ENCODE data around the gene PTPRE. TPM values are rescaled to one million over a fixed set of nuclear protein-coding genes. Genes with fewer than 3 reads are reported as not detected.
A peak's percentile ranks its signal among the peaks of the same experiment; 100 is the strongest.

PTPRE gene
- total RNA-seq, 1 donor from 2014 or later = 1.2 TPM

- Mint-ChIP-seq H3K4me3 (ENCODE audit: unreplicated experiment) (peak overlapping the region; percentile 88), H3K27me3 (ENCODE audit: unreplicated experiment) (no peaks in the 10 kb centered on the region), H3K36me3 (ENCODE audit: unreplicated experiment) (no peaks in the 10 kb centered on the region), H3K27ac (ENCODE audit: unreplicated experiment) (no peak overlapping the region), H3K4me1 (ENCODE audit: unreplicated experiment) (peaks cover 38% of the 10 kb centered on the region), H3K9me3 (ENCODE audit: unreplicated experiment) (no peaks in the 10 kb centered on the region)
- TF ChIP-seq, protein P1, sequence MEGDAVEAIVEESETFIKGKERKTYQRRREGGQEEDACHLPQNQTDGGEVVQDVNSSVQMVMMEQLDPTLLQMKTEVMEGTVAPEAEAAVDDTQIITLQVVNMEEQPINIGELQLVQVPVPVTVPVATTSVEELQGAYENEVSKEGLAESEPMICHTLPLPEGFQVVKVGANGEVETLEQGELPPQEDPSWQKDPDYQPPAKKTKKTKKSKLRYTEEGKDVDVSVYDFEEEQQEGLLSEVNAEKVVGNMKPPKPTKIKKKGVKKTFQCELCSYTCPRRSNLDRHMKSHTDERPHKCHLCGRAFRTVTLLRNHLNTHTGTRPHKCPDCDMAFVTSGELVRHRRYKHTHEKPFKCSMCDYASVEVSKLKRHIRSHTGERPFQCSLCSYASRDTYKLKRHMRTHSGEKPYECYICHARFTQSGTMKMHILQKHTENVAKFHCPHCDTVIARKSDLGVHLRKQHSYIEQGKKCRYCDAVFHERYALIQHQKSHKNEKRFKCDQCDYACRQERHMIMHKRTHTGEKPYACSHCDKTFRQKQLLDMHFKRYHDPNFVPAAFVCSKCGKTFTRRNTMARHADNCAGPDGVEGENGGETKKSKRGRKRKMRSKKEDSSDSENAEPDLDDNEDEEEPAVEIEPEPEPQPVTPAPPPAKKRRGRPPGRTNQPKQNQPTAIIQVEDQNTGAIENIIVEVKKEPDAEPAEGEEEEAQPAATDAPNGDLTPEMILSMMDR (IDR thresholded peaks at IDR 0.05) = no peak
- DNase-seq (ENCODE audit: extremely low spot score, unreplicated experiment) = no peak
Observed at GRCh38 chr10:128123846-128124245, 216.9 kb downstream of the PTPRE start.

- Mint-ChIP-seq H3K36me3 (ENCODE audit: unreplicated experiment) (no peaks in the 10 kb centered on the region), H3K27ac (ENCODE audit: unreplicated experiment) (peak overlapping the region; percentile 23), H3K27me3 (ENCODE audit: unreplicated experiment) (no peaks in the 10 kb centered on the region), H3K4me1 (ENCODE audit: unreplicated experiment) (peaks cover 38% of the 10 kb centered on the region), H3K9me3 (ENCODE audit: unreplicated experiment) (no peaks in the 10 kb centered on the region), H3K4me3 (ENCODE audit: unreplicated experiment) (peak overlapping the region; percentile 88)
- DNase-seq (ENCODE audit: extremely low spot score, unreplicated experiment) = no peak
- TF ChIP-seq, protein P1 (IDR thresholded peaks at IDR 0.05) = no peak
Observed at GRCh38 chr10:128124813-128125403, 218.0 kb downstream of the PTPRE start.

DNA sequence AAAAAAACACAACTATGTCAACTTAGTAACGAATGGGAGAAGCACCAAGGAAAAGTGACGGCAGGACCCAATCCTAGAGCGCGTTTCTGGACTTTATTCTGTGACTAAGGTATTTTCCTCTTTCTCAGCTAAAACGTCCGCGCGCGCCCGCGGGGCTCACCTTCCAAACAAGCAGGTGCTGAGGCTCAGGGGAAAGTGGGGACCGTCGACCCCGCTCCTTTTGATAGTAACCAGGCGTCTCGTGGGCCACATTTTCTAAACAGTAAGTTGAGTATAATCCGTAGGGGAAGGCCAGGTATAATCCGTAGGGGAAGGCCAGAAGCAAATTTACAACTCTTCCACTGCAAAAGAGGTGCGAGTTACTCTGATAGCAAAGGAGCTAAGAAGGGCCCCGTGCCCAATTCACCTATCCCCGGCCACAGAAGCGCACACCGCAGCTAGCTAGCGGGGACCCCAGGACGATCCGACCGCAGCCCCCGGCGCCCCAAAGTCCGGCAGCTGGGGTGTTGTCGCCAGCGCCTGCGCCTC, 218.6 kb downstream of the PTPRE start:
- H3K27me3 Mint-ChIP-seq (ENCODE audit: unreplicated experiment) = no peaks in the 10 kb centered on the region
- H3K4me1 Mint-ChIP-seq (ENCODE audit: unreplicated experiment) = peaks cover 38% of the 10 kb centered on the region
- DNase-seq (ENCODE audit: extremely low spot score, unreplicated experiment) = no peak
- peak overlapping the region; percentile 23 for H3K27ac Mint-ChIP-seq (ENCODE audit: unreplicated experiment)
- TF ChIP-seq, protein P1 (IDR thresholded peaks at IDR 0.05) = no peak
- H3K9me3 Mint-ChIP-seq (ENCODE audit: unreplicated experiment) = no peaks in the 10 kb centered on the region
- H3K4me3 Mint-ChIP-seq (ENCODE audit: unreplicated experiment) = peak overlapping the region; percentile 88
- no peaks in the 10 kb centered on the region for H3K36me3 Mint-ChIP-seq (ENCODE audit: unreplicated experiment)

GRCh38 chr10:128125944-128126764, 219.3 kb downstream of the PTPRE start, which contains the start of gene MKI67:
TSS of gene MKI67 (minus strand) at chr10:128126423. CDS start at chr10:128125667, 756 bp downstream.
- H3K4me1 Mint-ChIP-seq (ENCODE audit: unreplicated experiment) = peaks cover 32% of the 10 kb centered on the region
- H3K27ac Mint-ChIP-seq (ENCODE audit: unreplicated experiment) = peak within 1 kb of the TSS; percentile 23
- H3K4me3 Mint-ChIP-seq (ENCODE audit: unreplicated experiment) = peak within 1 kb of the TSS; percentile 88
- no peaks in the 10 kb centered on the region for H3K27me3 Mint-ChIP-seq (ENCODE audit: unreplicated experiment)
- no peaks in the 10 kb centered on the region for H3K9me3 Mint-ChIP-seq (ENCODE audit: unreplicated experiment)
- DNase-seq (ENCODE audit: extremely low spot score, unreplicated experiment) = peak; percentile 92
- H3K36me3 Mint-ChIP-seq (ENCODE audit: unreplicated experiment) = no peaks in the 10 kb centered on the region
- TF ChIP-seq, protein P1 (IDR thresholded peaks at IDR 0.05) = no peak

DNA sequence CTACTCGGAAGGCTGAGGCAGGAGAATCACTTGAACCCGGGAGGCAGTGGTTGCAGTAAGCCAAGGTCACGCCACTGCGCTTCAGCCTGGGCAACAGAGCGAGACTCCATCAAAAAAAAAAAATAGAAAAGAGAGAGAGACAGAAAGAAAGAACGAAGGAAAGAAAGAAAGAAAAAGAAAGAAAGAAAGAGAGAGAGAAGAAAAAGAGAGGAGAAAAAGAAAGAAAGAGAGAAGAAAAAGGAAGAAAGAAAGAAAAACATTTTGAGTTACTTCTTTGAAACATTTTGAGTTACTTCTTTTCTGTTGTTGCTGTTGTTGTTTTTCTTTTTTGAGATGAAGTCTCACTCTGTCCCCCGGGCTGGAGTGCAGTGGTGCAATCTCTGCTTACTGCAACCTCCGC, 221.7 kb downstream of the PTPRE start:
- Mint-ChIP-seq H3K4me1 (ENCODE audit: unreplicated experiment) (peaks cover 22% of the 10 kb centered on the region), H3K27ac (ENCODE audit: unreplicated experiment) (no peak overlapping the region), H3K4me3 (ENCODE audit: unreplicated experiment) (no peak overlapping the region), H3K36me3 (ENCODE audit: unreplicated experiment) (no peaks in the 10 kb centered on the region), H3K9me3 (ENCODE audit: unreplicated experiment) (no peaks in the 10 kb centered on the region), H3K27me3 (ENCODE audit: unreplicated experiment) (no peaks in the 10 kb centered on the region)
- TF ChIP-seq, protein P1 (IDR thresholded peaks at IDR 0.05) = no peak
- DNase-seq (ENCODE audit: extremely low spot score, unreplicated experiment) = no peak

Measured in osteocyte (in vitro differentiated cells).